ENCODE results near the gene NCAM2.

Gene NCAM2

GRCh38 chr21:21309510-21309909 lies 311.3 kb downstream of the NCAM2 start:
- no peaks in the 10 kb centered on the region for H3K4me1 Mint-ChIP-seq
- H3K27ac Mint-ChIP-seq: no peak overlapping the region
- H3K27me3 Mint-ChIP-seq (ENCODE audit: low read depth, poor library complexity): no peaks in the 10 kb centered on the region
- DNase-seq: no peak
- no peaks in the 10 kb centered on the region for H3K9me3 Mint-ChIP-seq
- no peak overlapping the region for H3K4me3 Mint-ChIP-seq
- no peaks in the 10 kb centered on the region for H3K36me3 Mint-ChIP-seq (ENCODE audit: low read depth)
- no peak for TF ChIP-seq CTCF (IDR thresholded peaks at IDR 0.05)

GRCh38 chr21:21324297-21324696 lies 326.1 kb downstream of the NCAM2 start:
- Mint-ChIP-seq H3K9me3 (no peaks in the 10 kb centered on the region), H3K27me3 (ENCODE audit: low read depth, poor library complexity) (no peaks in the 10 kb centered on the region), H3K36me3 (ENCODE audit: low read depth) (no peaks in the 10 kb centered on the region), H3K27ac (no peak overlapping the region), H3K4me3 (no peak overlapping the region), H3K4me1 (no peaks in the 10 kb centered on the region)
- DNase-seq: no peak
- TF ChIP-seq CTCF (IDR thresholded peaks at IDR 0.05): no peak

GRCh38 chr21:21332492-21332891 lies 334.3 kb downstream of the NCAM2 start:
- peaks cover 4% of the 10 kb centered on the region for H3K27me3 Mint-ChIP-seq (ENCODE audit: low read depth, poor library complexity)
- H3K4me3 Mint-ChIP-seq: no peak overlapping the region
- no peak overlapping the region for H3K27ac Mint-ChIP-seq
- H3K4me1 Mint-ChIP-seq: no peaks in the 10 kb centered on the region
- DNase-seq: no peak
- H3K36me3 Mint-ChIP-seq (ENCODE audit: low read depth): no peaks in the 10 kb centered on the region
- no peak for TF ChIP-seq CTCF (IDR thresholded peaks at IDR 0.05)
- no peaks in the 10 kb centered on the region for H3K9me3 Mint-ChIP-seq

GRCh38 chr21:21341041-21341440 lies 342.8 kb downstream of the NCAM2 start:
- DNase-seq: no peak
- Mint-ChIP-seq H3K27ac (no peak overlapping the region), H3K27me3 (ENCODE audit: low read depth, poor library complexity) (no peaks in the 10 kb centered on the region), H3K4me3 (no peak overlapping the region), H3K36me3 (ENCODE audit: low read depth) (no peaks in the 10 kb centered on the region), H3K4me1 (no peaks in the 10 kb centered on the region), H3K9me3 (peaks cover 13% of the 10 kb centered on the region)
- no peak for TF ChIP-seq CTCF (IDR thresholded peaks at IDR 0.05)

GRCh38 chr21:21345296-21345695 lies 347.1 kb downstream of the NCAM2 start:
- Mint-ChIP-seq H3K27ac (no peak overlapping the region), H3K9me3 (peaks cover 30% of the 10 kb centered on the region), H3K4me1 (no peaks in the 10 kb centered on the region), H3K27me3 (ENCODE audit: low read depth, poor library complexity) (no peaks in the 10 kb centered on the region), H3K36me3 (ENCODE audit: low read depth) (no peaks in the 10 kb centered on the region), H3K4me3 (no peak overlapping the region)
- no peak for DNase-seq
- TF ChIP-seq CTCF (IDR thresholded peaks at IDR 0.05): no peak

GRCh38 chr21:21345872-21346271 lies 347.7 kb downstream of the NCAM2 start:
- no peaks in the 10 kb centered on the region for H3K4me1 Mint-ChIP-seq
- no peak overlapping the region for H3K27ac Mint-ChIP-seq
- DNase-seq: no peak
- no peaks in the 10 kb centered on the region for H3K36me3 Mint-ChIP-seq (ENCODE audit: low read depth)
- H3K27me3 Mint-ChIP-seq (ENCODE audit: low read depth, poor library complexity): no peaks in the 10 kb centered on the region
- no peak for TF ChIP-seq CTCF (IDR thresholded peaks at IDR 0.05)
- no peak overlapping the region for H3K4me3 Mint-ChIP-seq
- H3K9me3 Mint-ChIP-seq: peaks cover 30% of the 10 kb centered on the region
